C4-2B (cell line): ENCODE results near the gene RMC1.

Experiments
- CTCF ChIP-seq: fragments of 450-650 bp; conservative IDR thresholded peaks from 2 replicates; pipeline ENCODE4 v1.5.1; 2017; ENCODE audit warnings: mild to moderate bottlenecking
- ZFX ChIP-seq: fragments of 450-650 bp; IDR thresholded peaks from 2 replicates; pipeline ENCODE4 v1.6.1; 2017

DNA sequence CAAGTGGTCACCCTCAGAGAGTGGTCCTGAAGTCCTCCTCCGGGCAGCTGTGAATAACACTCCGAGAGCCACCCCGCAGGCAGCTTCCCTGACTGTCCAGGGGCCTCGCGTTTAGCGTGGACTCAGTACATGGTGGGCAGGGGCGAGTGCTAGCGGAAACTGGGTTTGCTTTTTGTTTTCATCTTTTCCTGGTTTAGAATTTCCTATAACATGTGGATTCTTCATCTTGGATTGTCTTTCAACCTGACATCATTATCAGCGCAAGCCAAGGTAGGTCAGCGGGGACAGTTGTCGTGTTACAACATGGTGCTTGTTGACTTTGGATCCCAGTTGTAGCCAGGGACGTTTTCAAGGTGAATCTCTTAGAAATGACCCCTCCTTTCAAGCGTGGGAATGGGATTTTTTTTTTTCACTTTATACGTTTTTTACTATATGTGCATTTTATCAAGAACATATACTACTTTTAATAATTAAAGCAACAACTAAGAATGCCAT lies 20.9 kb downstream of the RMC1 start:
- TF ChIP-seq CTCF (no peak), ZFX (no peak)
